ENCODE measurements around the gene DDX43. TPM values are rescaled to one million over a fixed set of nuclear protein-coding genes. Genes with fewer than 3 reads are reported as not detected.

DDX43 gene
- total RNA-seq, 2 donors from 2014 or later, result 0.16 TPM; not detected in 1

GRCh38 chr6:73413102-73413501, 18.5 kb downstream of the DDX43 start:
- no peaks in the 10 kb centered on the region for H3K36me3 ChIP-seq
- H3K27ac ChIP-seq, result no peak overlapping the region
- no peaks in the 10 kb centered on the region for H3K4me1 ChIP-seq
- no peak for TF ChIP-seq CTCF (IDR thresholded peaks at IDR 0.05)
- intact Hi-C loops (cut with DNase I), result no loop called here
- DNase-seq, result no peak
- H3K4me3 ChIP-seq, result no peak overlapping the region
- no peaks in the 10 kb centered on the region for H3K9me3 ChIP-seq
- H3K27me3 ChIP-seq, result no peaks in the 10 kb centered on the region
- H3K9ac ChIP-seq (ENCODE audit: low read depth in 2 of 2, low read length in 2 of 2), result no peak overlapping the region

- Histone ChIP-seq H3K27ac (no peak overlapping the region), H3K36me3 (no peaks in the 10 kb centered on the region), H3K9ac (ENCODE audit: low read depth in 2 of 2, low read length in 2 of 2) (no peak overlapping the region), H3K27me3 (no peaks in the 10 kb centered on the region), H3K4me1 (no peaks in the 10 kb centered on the region), H3K4me3 (no peak overlapping the region), H3K9me3 (no peaks in the 10 kb centered on the region)
- DNase-seq, result no peak
- intact Hi-C loops (cut with DNase I), result no loop called here
- TF ChIP-seq CTCF (IDR thresholded peaks at IDR 0.05), result no peak
Measured at GRCh38 chr6:73418081-73418741, 23.6 kb downstream of the DDX43 start.

- H3K4me1 ChIP-seq, result no peaks in the 10 kb centered on the region
Measured at GRCh38 chr6:73421534-73421933, 26.9 kb downstream of the DDX43 start.

GRCh38 chr6:73435236-73435635, 40.6 kb downstream of the DDX43 start:
- H3K9me3 ChIP-seq, result no peaks in the 10 kb centered on the region
- H3K9ac ChIP-seq (ENCODE audit: low read depth in 2 of 2, low read length in 2 of 2), result no peak overlapping the region
- no peaks in the 10 kb centered on the region for H3K27me3 ChIP-seq
- H3K4me3 ChIP-seq, result no peak overlapping the region
- intact Hi-C loops (cut with DNase I), result no loop called here
- no peaks in the 10 kb centered on the region for H3K4me1 ChIP-seq
- TF ChIP-seq CTCF (IDR thresholded peaks at IDR 0.05), result no peak
- no peak overlapping the region for H3K27ac ChIP-seq
- no peak for DNase-seq
- H3K36me3 ChIP-seq, result no peaks in the 10 kb centered on the region

More at GRCh38 chr6:73421534-73421933, 26.9 kb downstream of the DDX43 start:
- TF ChIP-seq CTCF (IDR thresholded peaks at IDR 0.05), result no peak
- H3K9ac ChIP-seq (ENCODE audit: low read depth in 2 of 2, low read length in 2 of 2), result no peak overlapping the region
- no peak for DNase-seq
- intact Hi-C loops (cut with DNase I), result no loop called here
- no peaks in the 10 kb centered on the region for H3K9me3 ChIP-seq
- H3K27ac ChIP-seq, result no peak overlapping the region
- H3K4me3 ChIP-seq, result no peak overlapping the region
- H3K27me3 ChIP-seq, result no peaks in the 10 kb centered on the region
- H3K36me3 ChIP-seq, result no peaks in the 10 kb centered on the region

- no peak overlapping the region for H3K9ac ChIP-seq (ENCODE audit: low read depth in 2 of 2, low read length in 2 of 2)
- H3K27ac ChIP-seq, result no peak overlapping the region
- H3K27me3 ChIP-seq, result no peaks in the 10 kb centered on the region
- H3K4me3 ChIP-seq, result no peak overlapping the region
- no peak for DNase-seq
- TF ChIP-seq CTCF (IDR thresholded peaks at IDR 0.05), result no peak
- no peaks in the 10 kb centered on the region for H3K4me1 ChIP-seq
- intact Hi-C loops (cut with DNase I), result no loop called here
- no peaks in the 10 kb centered on the region for H3K9me3 ChIP-seq
- H3K36me3 ChIP-seq, result no peaks in the 10 kb centered on the region
Measured at GRCh38 chr6:73443555-73443954, 48.9 kb downstream of the DDX43 start.
